ENCODE data around the gene TEX28. TPM values are rescaled to one million over a fixed set of nuclear protein-coding genes. Genes with fewer than 3 reads are reported as not detected.
"Not testable (repeated sequence)": the region's sequence is repeated elsewhere in the genome, so short reads cannot be mapped to it uniquely, and the experiment has no call there.

TEX28 gene
- total RNA-seq, 1 experiment from 2014 or later: not detected

DNA sequence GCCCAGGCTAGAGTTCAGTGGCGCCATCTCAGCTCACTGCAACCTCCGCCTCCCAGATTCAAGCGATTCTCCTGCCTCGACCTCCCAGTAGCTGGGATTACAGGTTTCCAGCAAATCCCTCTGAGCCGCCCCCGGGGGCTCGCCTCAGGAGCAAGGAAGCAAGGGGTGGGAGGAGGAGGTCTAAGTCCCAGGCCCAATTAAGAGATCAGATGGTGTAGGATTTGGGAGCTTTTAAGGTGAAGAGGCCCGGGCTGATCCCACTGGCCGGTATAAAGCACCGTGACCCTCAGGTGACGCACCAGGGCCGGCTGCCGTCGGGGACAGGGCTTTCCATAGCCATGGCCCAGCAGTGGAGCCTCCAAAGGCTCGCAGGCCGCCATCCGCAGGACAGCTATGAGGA, 37.6 kb downstream of the TEX28 start, which contains the start of gene OPN1MW3:
TSS of gene OPN1MW3 (plus strand) at position 301 of the 400 bp plus-strand sequence. CDS start at position 339, 38 bp downstream.
- H3K27me3 ChIP-seq (replicated peaks; ENCODE audit: insufficient read depth, low read depth, low read length, poor library complexity); H3K4me1 ChIP-seq (ENCODE audit: insufficient read depth, low read length, poor library complexity, severe bottlenecking); intact Hi-C loops (cut with micrococcal nuclease; ENCODE audit: unreplicated experiment); POLR2A ChIA-PET (ENCODE audit: low non-redundant PET); H3K36me3 ChIP-seq (ENCODE audit: insufficient read depth, low read length, poor library complexity, severe bottlenecking); H3K9me3 ChIP-seq (ENCODE audit: low read depth, low read length, poor library complexity, severe bottlenecking); DNase-seq (ENCODE audit: low spot score); CTCF ChIA-PET; BruUV-seq (replicated peaks); H3K27ac ChIP-seq (ENCODE audit: low read depth, low read length, poor library complexity, severe bottlenecking); H3K4me3 ChIP-seq (ENCODE audit: low read depth, low read length, poor library complexity, severe bottlenecking): not testable (repeated sequence)

DNA sequence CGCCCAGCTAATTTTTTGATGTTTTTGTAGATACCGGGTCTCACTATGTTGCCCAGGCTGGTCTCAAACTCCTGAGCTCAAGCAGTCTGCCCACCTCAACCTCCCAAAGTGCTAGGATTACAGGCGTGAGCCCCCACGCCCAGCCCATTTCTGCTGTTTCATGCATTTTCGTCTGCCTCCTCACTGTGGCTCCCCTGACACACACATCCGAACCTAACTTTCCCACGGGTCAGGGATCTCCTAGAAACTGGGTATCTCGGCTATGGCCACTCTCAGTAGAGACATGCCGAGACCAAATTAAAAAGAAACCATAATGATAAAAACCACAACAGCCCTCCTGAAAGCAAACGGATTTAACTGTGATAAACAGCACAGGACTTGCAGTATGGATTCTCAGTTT, 46.8 kb downstream of the TEX28 start:
- intact Hi-C loops (cut with micrococcal nuclease; ENCODE audit: unreplicated experiment): not testable (repeated sequence)

DNA sequence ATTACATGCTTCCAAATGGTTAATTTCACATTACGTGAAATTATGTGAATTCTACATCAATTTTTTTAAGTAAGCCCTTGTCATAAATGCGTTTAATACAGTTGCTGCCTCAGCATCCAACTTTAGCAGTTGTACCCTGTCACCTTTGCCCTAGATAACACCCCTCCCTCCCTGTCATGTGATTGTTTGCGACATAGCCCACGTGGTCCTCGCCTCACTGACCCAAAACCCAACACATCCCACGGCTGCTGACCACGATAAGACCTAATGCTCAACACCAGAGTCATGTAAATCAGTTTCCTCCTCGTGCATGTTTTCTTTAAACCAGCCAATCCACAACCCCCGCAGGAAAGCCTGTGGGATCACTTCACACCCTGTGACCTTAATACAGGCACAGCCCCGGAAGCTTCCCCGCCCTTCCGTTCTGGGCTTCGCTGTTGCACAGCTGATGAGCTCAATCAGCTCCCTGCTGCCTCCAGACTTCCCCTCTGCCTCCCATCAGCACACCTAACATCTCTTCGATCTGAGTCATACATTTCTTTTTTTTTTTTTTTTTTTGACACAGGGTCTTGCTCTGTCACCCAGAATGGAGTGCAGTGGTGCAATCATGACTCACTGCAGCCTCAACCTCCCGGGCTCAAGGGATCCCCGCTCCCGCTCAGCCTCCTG, 47.4 kb downstream of the TEX28 start:
- H3K4me1 ChIP-seq (ENCODE audit: insufficient read depth, low read length, poor library complexity, severe bottlenecking); H3K4me3 ChIP-seq (ENCODE audit: low read depth, low read length, poor library complexity, severe bottlenecking); H3K27me3 ChIP-seq (replicated peaks; ENCODE audit: insufficient read depth, low read depth, low read length, poor library complexity); H3K9me3 ChIP-seq (ENCODE audit: low read depth, low read length, poor library complexity, severe bottlenecking); BruUV-seq (replicated peaks); H3K27ac ChIP-seq (ENCODE audit: low read depth, low read length, poor library complexity, severe bottlenecking); DNase-seq (ENCODE audit: low spot score); H3K36me3 ChIP-seq (ENCODE audit: insufficient read depth, low read length, poor library complexity, severe bottlenecking); intact Hi-C loops (cut with micrococcal nuclease; ENCODE audit: unreplicated experiment); POLR2A ChIA-PET (ENCODE audit: low non-redundant PET); CTCF ChIA-PET: not testable (repeated sequence)

More for the DNA sequence above, 46.8 kb downstream of the TEX28 start:
- H3K27ac ChIP-seq (ENCODE audit: low read depth, low read length, poor library complexity, severe bottlenecking); BruUV-seq (replicated peaks); H3K4me1 ChIP-seq (ENCODE audit: insufficient read depth, low read length, poor library complexity, severe bottlenecking); CTCF ChIA-PET; H3K27me3 ChIP-seq (replicated peaks; ENCODE audit: insufficient read depth, low read depth, low read length, poor library complexity); H3K9me3 ChIP-seq (ENCODE audit: low read depth, low read length, poor library complexity, severe bottlenecking); DNase-seq (ENCODE audit: low spot score); H3K4me3 ChIP-seq (ENCODE audit: low read depth, low read length, poor library complexity, severe bottlenecking); POLR2A ChIA-PET (ENCODE audit: low non-redundant PET); H3K36me3 ChIP-seq (ENCODE audit: insufficient read depth, low read length, poor library complexity, severe bottlenecking): not testable (repeated sequence)

DNA sequence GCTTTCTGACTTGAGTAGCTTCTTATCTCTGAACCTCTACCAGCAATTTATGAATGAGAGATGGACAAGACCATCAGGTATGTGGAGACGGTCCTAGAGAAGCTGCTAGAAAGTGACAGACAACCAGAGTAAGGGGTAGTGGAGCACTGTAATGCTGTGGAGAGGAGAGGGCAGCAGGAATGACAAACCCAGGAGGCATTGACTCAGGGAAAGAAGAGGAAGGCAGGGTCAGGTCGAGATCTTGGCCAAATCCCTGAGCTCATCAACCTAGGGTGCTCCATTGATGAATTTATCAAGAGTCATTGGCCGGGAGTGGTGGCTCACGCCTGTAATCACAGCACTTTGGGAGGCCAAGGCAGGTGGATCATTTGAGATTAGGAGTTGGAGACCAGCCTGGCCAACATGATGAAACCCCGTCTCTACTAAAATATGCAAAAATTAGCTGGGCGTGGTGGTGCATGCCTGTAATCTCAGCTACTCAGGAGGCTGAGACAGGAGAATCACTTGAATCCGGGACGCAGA, 54.9 kb downstream of the TEX28 start:
- H3K9me3 ChIP-seq (ENCODE audit: low read depth, low read length, poor library complexity, severe bottlenecking); POLR2A ChIA-PET (ENCODE audit: low non-redundant PET); intact Hi-C loops (cut with micrococcal nuclease; ENCODE audit: unreplicated experiment); H3K4me3 ChIP-seq (ENCODE audit: low read depth, low read length, poor library complexity, severe bottlenecking); H3K27me3 ChIP-seq (replicated peaks; ENCODE audit: insufficient read depth, low read depth, low read length, poor library complexity); BruUV-seq (replicated peaks); H3K36me3 ChIP-seq (ENCODE audit: insufficient read depth, low read length, poor library complexity, severe bottlenecking); H3K4me1 ChIP-seq (ENCODE audit: insufficient read depth, low read length, poor library complexity, severe bottlenecking); DNase-seq (ENCODE audit: low spot score); H3K27ac ChIP-seq (ENCODE audit: low read depth, low read length, poor library complexity, severe bottlenecking): not testable (repeated sequence)
- CTCF ChIA-PET: interaction anchor here (0.7 kb wide), 1 partner anchor 412 kb away, joined by 3 read pairs; no protein-coding TSS in a partner anchor

DNA sequence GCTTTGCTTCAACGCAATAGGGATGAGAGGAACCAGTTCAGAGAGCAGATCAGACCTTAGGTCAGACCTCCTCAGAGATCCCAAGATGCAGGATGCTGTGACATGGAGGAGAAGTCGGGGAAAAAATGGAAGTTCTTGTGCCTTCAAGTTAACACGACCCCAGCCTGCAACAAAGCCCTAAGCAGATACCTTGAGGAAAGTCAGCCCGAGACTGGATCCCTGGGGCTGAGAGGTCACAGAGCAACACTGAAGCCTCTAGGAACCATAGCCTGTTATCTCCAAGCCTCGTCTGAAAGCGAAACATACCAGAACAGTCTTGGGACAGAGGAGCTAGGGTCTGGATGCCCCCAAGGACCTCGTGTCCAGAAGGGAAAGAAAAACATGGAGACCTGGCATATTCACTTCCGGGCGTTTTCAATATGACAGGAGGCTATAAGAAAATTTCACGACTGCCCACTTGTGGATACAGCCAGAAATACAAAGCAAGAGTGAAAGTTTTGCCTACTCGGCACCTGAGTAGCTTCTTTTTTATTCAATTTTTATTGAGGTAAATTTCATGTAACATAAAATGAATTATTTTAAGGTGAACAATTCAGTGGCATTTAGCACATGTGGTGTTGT, 55.9 kb downstream of the TEX28 start:
- CTCF ChIA-PET: interaction anchor here (0.7 kb wide), 1 partner anchor 216 kb away, joined by 6 read pairs; no protein-coding TSS in a partner anchor
- intact Hi-C loops (cut with micrococcal nuclease; ENCODE audit: unreplicated experiment): not testable (repeated sequence)

DNA sequence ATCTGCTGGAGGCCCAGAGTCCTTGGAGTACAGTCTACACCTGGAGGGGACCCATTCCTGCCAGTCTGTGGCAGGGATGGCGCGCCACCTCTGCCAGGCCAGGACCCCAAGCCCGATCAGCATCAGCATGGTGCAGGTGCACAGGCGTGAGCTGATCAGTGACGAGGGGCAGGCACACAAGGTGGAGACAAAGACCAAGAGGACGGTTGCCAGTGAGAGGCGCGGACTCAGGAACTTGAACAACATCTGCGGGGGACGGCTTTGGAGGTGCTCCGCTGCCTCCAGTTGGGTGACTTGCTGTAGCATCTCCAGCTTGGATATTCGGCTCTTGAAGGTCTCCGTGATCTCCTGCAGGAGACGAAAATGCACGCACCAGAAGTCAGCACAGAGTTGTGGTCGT, 61.3 kb downstream of the TEX28 start:
- POLR2A ChIA-PET (ENCODE audit: low non-redundant PET); BruUV-seq (replicated peaks); intact Hi-C loops (cut with micrococcal nuclease; ENCODE audit: unreplicated experiment); CTCF ChIA-PET; DNase-seq (ENCODE audit: low spot score); H3K4me1 ChIP-seq (ENCODE audit: insufficient read depth, low read length, poor library complexity, severe bottlenecking); H3K9me3 ChIP-seq (ENCODE audit: low read depth, low read length, poor library complexity, severe bottlenecking); H3K27me3 ChIP-seq (replicated peaks; ENCODE audit: insufficient read depth, low read depth, low read length, poor library complexity); H3K36me3 ChIP-seq (ENCODE audit: insufficient read depth, low read length, poor library complexity, severe bottlenecking); H3K27ac ChIP-seq (ENCODE audit: low read depth, low read length, poor library complexity, severe bottlenecking); H3K4me3 ChIP-seq (ENCODE audit: low read depth, low read length, poor library complexity, severe bottlenecking): not testable (repeated sequence)

More for the DNA sequence above, 55.9 kb downstream of the TEX28 start:
- POLR2A ChIA-PET (ENCODE audit: low non-redundant PET); DNase-seq (ENCODE audit: low spot score); H3K4me1 ChIP-seq (ENCODE audit: insufficient read depth, low read length, poor library complexity, severe bottlenecking); H3K36me3 ChIP-seq (ENCODE audit: insufficient read depth, low read length, poor library complexity, severe bottlenecking); H3K27me3 ChIP-seq (replicated peaks; ENCODE audit: insufficient read depth, low read depth, low read length, poor library complexity); H3K4me3 ChIP-seq (ENCODE audit: low read depth, low read length, poor library complexity, severe bottlenecking); H3K27ac ChIP-seq (ENCODE audit: low read depth, low read length, poor library complexity, severe bottlenecking); BruUV-seq (replicated peaks); H3K9me3 ChIP-seq (ENCODE audit: low read depth, low read length, poor library complexity, severe bottlenecking): not testable (repeated sequence)

DNA sequence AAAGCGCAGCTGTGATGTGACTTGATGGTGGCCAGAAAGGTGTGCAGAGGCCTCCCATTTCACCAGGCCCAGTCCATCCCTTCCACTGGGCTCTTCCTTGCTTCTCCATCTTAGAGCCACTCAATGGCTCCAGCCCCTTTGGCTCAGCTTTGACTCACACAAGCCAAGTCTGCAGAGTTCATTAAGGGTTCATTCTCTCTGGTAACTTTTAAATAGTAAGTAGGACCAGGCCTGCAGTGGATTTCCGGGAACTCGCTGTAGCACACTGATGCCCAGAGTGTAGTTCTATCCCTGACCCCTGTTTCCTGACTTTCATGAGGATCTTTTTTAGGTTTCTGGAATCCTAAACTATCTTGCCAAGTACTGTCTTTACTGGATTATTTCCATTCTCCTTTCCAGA, 63.5 kb downstream of the TEX28 start:
- DNase-seq (ENCODE audit: low spot score); CTCF ChIA-PET; POLR2A ChIA-PET (ENCODE audit: low non-redundant PET); H3K4me1 ChIP-seq (ENCODE audit: insufficient read depth, low read length, poor library complexity, severe bottlenecking); intact Hi-C loops (cut with micrococcal nuclease; ENCODE audit: unreplicated experiment); H3K36me3 ChIP-seq (ENCODE audit: insufficient read depth, low read length, poor library complexity, severe bottlenecking); H3K4me3 ChIP-seq (ENCODE audit: low read depth, low read length, poor library complexity, severe bottlenecking); H3K27me3 ChIP-seq (replicated peaks; ENCODE audit: insufficient read depth, low read depth, low read length, poor library complexity); H3K9me3 ChIP-seq (ENCODE audit: low read depth, low read length, poor library complexity, severe bottlenecking); BruUV-seq (replicated peaks); H3K27ac ChIP-seq (ENCODE audit: low read depth, low read length, poor library complexity, severe bottlenecking): not testable (repeated sequence)
